Bronchus fibroblast of lung (primary cell): ENCODE measurements around the gene KCNA4. TPM values are rescaled to one million over a fixed set of nuclear protein-coding genes. Genes with fewer than 3 reads are reported as not detected.

Source experiments
- total RNA-seq: library from RNA; depleted of rRNA; stranded (reverse); fragments of >200 nt; gene quantifications from 2 replicates; pipeline ENCODE4 v1.2.3, GENCODE V29; 2015

KCNA4 gene
- not detected in 2 replicates for total RNA-seq

GRCh38 chr11:30016588-30017363, at the start of gene KCNA4:
KCNA4 (minus strand) TSS chr11:30017030; CDS start chr11:30012678, 4,352 bp downstream.

Other genes with a start within 250 kb of the KCNA4 start
- not detected in 2 replicates for gene FSHB, start 214.0 kb upstream of the KCNA4 start, total RNA-seq